GM12891 (cell line): Measurements from ENCODE around the gene BANK1.

Experiments used
- PAX5 ChIP-seq: IDR thresholded peaks from 2 replicates; pipeline ENCODE4 v1.6.1; 2011; ENCODE audit warnings: low read length, moderate library complexity, mild to moderate bottlenecking; ENCODE audit not compliant: insufficient read depth, severe bottlenecking
- POLR2A ChIP-seq: IDR thresholded peaks from 2 replicates; pipeline ENCODE4 v1.6.1; 2011; ENCODE audit warnings: low read depth, low read length, control low read depth
- POLR2AphosphoS5 ChIP-seq: IDR thresholded peaks from 2 replicates; pipeline ENCODE4 v1.6.1; 2011; ENCODE audit warnings: low read depth, low read length, control low read depth
- POU2F2 ChIP-seq: IDR thresholded peaks from 2 replicates; pipeline ENCODE4 v1.6.1; 2011; ENCODE audit warnings: low read depth, mild to moderate bottlenecking, control low read depth, low read length, moderate library complexity
- SPI1 ChIP-seq: IDR thresholded peaks from 2 replicates; pipeline ENCODE4 v1.6.1; 2011; ENCODE audit warnings: low read depth, low read length, control low read depth
- TAF1 ChIP-seq: IDR thresholded peaks from 2 replicates; pipeline ENCODE4 v1.6.1; 2011; ENCODE audit warnings: low read depth, low read length, control low read depth

DNA sequence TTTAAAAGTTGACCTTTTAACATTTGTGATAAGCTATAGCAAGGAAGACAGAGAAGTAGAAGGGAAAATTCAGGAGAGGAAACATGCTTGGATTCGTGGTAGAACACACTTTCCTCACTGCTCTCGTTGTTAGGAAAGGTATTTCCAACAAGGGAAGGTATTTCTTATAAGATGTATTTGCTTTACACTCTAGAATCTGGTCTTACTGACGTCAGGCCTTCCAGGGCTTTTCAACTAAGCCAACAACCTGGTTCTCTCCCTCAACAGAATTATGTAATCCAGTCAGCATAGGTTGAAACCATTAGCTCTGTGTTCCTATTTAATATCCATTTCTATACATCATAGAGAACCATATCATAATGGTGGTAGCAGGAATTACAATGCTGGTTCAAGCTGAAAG is 312.8 kb downstream of the BANK1 start:
- TF ChIP-seq POLR2A (no peak), TAF1 (no peak), POLR2AphosphoS5 (no peak), SPI1 (no peak), PAX5 (no peak), POU2F2 (no peak)
